ENCODE measurements around the gene PPP1R3G. TPM values are rescaled to one million over a fixed set of nuclear protein-coding genes. Genes with fewer than 3 reads are reported as not detected.
"Not testable (repeated sequence)": the region's sequence is repeated elsewhere in the genome, so short reads cannot be mapped to it uniquely, and the experiment has no call there.

PPP1R3G gene
- total and polyA plus RNA-seq, 12 donors, result 1.2 to 17.1 (median 8.4) TPM

DNA sequence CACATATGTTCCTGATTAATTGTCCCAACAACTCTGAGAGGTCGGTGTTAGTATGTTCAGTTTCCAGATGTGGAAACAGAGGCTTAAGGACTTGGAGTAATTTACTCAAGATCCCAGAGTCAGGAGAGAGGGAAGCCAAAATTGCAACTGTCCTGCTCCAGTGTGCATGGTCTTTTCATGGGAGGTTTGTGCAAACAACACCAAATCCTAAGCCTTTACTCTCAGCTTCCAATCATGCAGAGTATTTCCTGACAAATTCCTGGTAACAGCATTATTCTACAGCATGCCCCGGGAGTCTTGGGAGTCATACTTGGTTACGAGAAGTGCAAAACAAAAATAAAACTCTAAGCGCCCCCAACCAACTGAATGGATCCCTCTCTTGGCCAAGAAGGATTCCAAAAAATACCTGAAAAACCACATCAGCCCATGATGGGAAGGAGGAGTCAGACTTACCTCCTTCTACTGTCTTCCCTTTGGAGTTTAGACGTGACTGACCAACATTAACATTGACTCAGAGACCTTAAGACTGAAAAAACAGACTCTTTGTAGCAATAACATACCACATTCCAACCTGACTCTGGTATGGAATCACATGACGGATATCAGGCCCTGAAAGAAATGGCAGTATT, 30.8 kb upstream of the PPP1R3G start:
- intact Hi-C loops (cut with DNase I), result no loop called here
- WGBS, 4 donors, result 76 to 83% (median 81%) methylated on average over 6 of the region's 6 CpGs

DNA sequence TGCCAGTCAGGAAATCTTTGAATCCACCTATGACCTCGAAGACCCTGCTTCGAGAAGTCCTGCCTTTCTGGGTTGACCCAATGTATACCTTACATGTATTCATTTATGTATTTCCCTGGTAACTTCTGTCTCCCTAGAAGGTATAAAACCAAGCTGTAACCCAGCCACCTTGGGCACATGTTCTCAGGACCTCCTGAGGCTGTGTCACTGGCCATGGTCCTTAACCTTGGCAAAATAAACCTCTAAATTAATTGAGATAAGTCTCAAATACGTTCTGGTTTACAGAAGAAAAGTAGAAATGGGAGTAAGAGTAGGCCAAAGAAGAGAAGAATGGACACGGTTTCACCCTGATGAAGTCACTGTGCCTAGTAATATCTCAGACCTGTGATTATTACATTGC, 30.0 kb upstream of the PPP1R3G start:
- intact Hi-C loops (cut with DNase I), result no loop called here
- Histone ChIP-seq H3K27ac (no peak overlapping the region), H3K27me3 (no peaks in the 10 kb centered on the region), H3K9me3 (replicated peaks in 1 of 3) (peaks cover 0 to 11% (median 0%) of the 10 kb centered on the region in 3 donors), H3K4me3 (no peak overlapping the region), H3K36me3 (replicated peaks in 1 of 2) (no peaks in the 10 kb centered on the region), H3K4me1 (replicated peaks in 1 of 2) (no peaks in the 10 kb centered on the region)
- DNase-seq, result no peak
- WGBS, 4 donors, result 91 to 97% (median 94%) methylated on average over 4 of the region's 4 CpGs
- TF ChIP-seq CTCF (IDR thresholded peaks at IDR 0.05) (no peak), POLR2A (IDR thresholded peaks at IDR 0.05) (no peak)

More for the DNA sequence above, 30.8 kb upstream of the PPP1R3G start:
- DNase-seq, result no peak
- TF ChIP-seq CTCF (IDR thresholded peaks at IDR 0.05) (no peak), POLR2A (IDR thresholded peaks at IDR 0.05) (no peak)
- H3K4me1 ChIP-seq (replicated peaks in 1 of 2), result no peaks in the 10 kb centered on the region
- H3K27me3 ChIP-seq, result no peaks in the 10 kb centered on the region
- no peak overlapping the region for H3K27ac ChIP-seq
- H3K4me3 ChIP-seq, result no peak overlapping the region
- H3K9me3 ChIP-seq (replicated peaks in 1 of 3), result peaks cover 0 to 11% (median 0%) of the 10 kb centered on the region in 3 donors
- no peaks in the 10 kb centered on the region for H3K36me3 ChIP-seq (replicated peaks in 1 of 2)

- H3K27me3 ChIP-seq, result no peaks in the 10 kb centered on the region
- intact Hi-C loops (cut with DNase I), result no loop called here
- H3K36me3 ChIP-seq (replicated peaks in 1 of 2), result no peaks in the 10 kb centered on the region
- 54 to 86% (median 75%) methylated on average over 8 of the region's 8 CpGs for WGBS, 4 donors
- TF ChIP-seq CTCF (IDR thresholded peaks at IDR 0.05), result no peak
- no peak for TF ChIP-seq POLR2A (IDR thresholded peaks at IDR 0.05)
- no peak overlapping the region for H3K4me3 ChIP-seq
- no peaks in the 10 kb centered on the region for H3K9me3 ChIP-seq (replicated peaks in 1 of 3)
- DNase-seq, result peak in 3 of 7 donors; percentile 25 to 61 (median 38)
- no peaks in the 10 kb centered on the region for H3K4me1 ChIP-seq (replicated peaks in 1 of 2)
- no peak overlapping the region for H3K27ac ChIP-seq
Observed at GRCh38 chr6:5058254-5058653, 26.9 kb upstream of the PPP1R3G start.

GRCh38 chr6:5059036-5059896, 25.9 kb upstream of the PPP1R3G start:
- H3K4me1 ChIP-seq (replicated peaks in 1 of 2), result no peaks in the 10 kb centered on the region
- H3K4me3 ChIP-seq, result no peak overlapping the region
- WGBS, 4 donors, result 94 to 96% (median 95%) methylated on average over 11 of the region's 11 CpGs
- H3K36me3 ChIP-seq (replicated peaks in 1 of 2), result no peaks in the 10 kb centered on the region
- no peaks in the 10 kb centered on the region for H3K9me3 ChIP-seq (replicated peaks in 1 of 3)
- H3K27ac ChIP-seq, result no peak overlapping the region
- DNase-seq, result no peak
- TF ChIP-seq CTCF (IDR thresholded peaks at IDR 0.05) (no peak), POLR2A (IDR thresholded peaks at IDR 0.05) (no peak)
- intact Hi-C loops (cut with DNase I), result no loop called here
- H3K27me3 ChIP-seq, result no peaks in the 10 kb centered on the region

DNA sequence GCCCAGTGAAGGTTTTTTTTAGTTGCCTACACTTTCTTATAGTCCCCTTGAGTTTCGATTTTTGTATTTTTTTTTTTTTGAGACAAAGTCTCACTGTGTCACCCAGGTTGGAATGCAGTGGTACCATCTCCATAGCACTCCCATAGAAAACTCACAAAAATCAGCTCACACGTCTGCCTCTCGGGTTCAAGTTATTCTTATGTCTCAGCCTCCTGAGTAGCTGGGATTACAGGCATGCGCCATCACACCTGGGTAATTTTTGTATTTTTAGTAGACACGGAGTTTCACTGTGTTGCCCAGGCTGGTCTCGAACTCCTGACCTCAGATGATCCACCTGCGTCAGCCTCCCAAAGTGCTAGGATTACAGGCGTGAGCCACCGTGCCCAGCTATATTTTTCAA, 24.7 kb upstream of the PPP1R3G start:
- DNase-seq; intact Hi-C loops (cut with DNase I): not testable (repeated sequence)
- WGBS, 4 donors, result 94 to 96% (median 95%) methylated on average over 9 of the region's 9 CpGs

More for the DNA sequence above, 24.7 kb upstream of the PPP1R3G start:
- H3K27me3 ChIP-seq; H3K36me3 ChIP-seq (replicated peaks in 1 of 2); H3K9me3 ChIP-seq (replicated peaks in 1 of 3); H3K27ac ChIP-seq; H3K4me3 ChIP-seq; H3K4me1 ChIP-seq (replicated peaks in 1 of 2): not testable (repeated sequence)

Data from adrenal gland (tissue), 12 donors.